Upper lobe of right lung (tissue), 1 donor: Measurements from ENCODE around the gene DNAJC10. TPM values are rescaled to one million over a fixed set of nuclear protein-coding genes. Genes with fewer than 3 reads are reported as not detected.
"Not testable (repeated sequence)": the region's sequence is repeated elsewhere in the genome, so short reads cannot be mapped to it uniquely, and the experiment has no call there.

Experiments
- ATAC-seq: fragments of 200-7000 bp; cut with Tn5 transposase; one replicate; pipeline ENCODE4 v1.9.1; 2020; ENCODE audit warnings: mild to moderate bottlenecking, moderate library complexity
- DNase-seq: peaks from one replicate; pipeline ENCODE4 v3.0.0-alpha.2; 2020
- H3K27ac ChIP-seq: fragments of 200-600 bp; one replicate; pipeline ENCODE4 v1.8.0; 2022
- H3K27me3 ChIP-seq: fragments of 200-600 bp; one replicate; pipeline ENCODE4 v1.8.0; 2022; ENCODE audit warnings: mild to moderate bottlenecking
- H3K36me3 ChIP-seq: fragments of 200-600 bp; one replicate; pipeline ENCODE4 v1.8.0; 2022
- H3K4me1 ChIP-seq: fragments of 200-600 bp; one replicate; pipeline ENCODE4 v1.8.0; 2022
- H3K4me3 ChIP-seq: fragments of 200-600 bp; one replicate; pipeline ENCODE4 v1.8.0; 2022; ENCODE audit warnings: mild to moderate bottlenecking
- H3K9me3 ChIP-seq: fragments of 200-600 bp; one replicate; pipeline ENCODE4 v1.8.0; 2022
- intact Hi-C: fragments of 100-400 bp; cut with DNase I; formaldehyde crosslinking; loops from one replicate; pipeline ENCODE4 v1.11.0; 2022
- total RNA-seq: library from RNA; stranded (reverse); fragmentation: NEBNext Ultra II Directional; extraction: Animal tissue kit (Norgen Biotek cat#: 25700); gene quantifications from one replicate; pipeline ENCODE4 v1.2.1, GENCODE V29; 2021
- TF ChIP-seq, protein P1 (sequence below): fragments of 200-600 bp; IDR thresholded peaks from one replicate; pipeline ENCODE4 v1.8.0; 2022; ENCODE audit warnings: antibody characterized with exemption
- donor health status: DM: no; HTN: yes; CAD: no; lungs with severe emphysema.

DNAJC10 gene
- total RNA-seq, 1 donor from 2014 or later: 79.9 TPM

DNA sequence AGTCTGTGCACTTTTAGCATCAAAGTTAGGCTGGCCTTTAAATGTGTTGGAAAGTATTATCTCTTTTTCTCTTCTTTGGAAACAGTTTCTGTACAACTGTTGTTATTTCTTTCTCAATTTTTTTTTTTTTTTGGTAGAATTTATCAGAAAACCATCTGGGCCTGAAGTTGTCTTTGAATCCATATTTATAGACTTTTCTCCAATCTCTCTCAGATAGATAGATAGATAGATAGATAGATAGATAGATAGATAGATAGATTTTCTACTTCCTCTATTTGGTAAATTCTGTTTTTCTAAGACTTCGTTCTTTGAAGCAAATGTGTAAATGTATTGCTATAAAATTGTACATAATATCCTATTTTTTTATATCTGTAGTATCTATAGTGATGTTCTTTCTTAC lies 17.5 kb downstream of the DNAJC10 start:
- DNase-seq: no peak
- H3K27ac ChIP-seq: no peak overlapping the region
- H3K4me3 ChIP-seq: no peak overlapping the region
- no peaks in the 10 kb centered on the region for H3K4me1 ChIP-seq
- H3K9me3 ChIP-seq: no peaks in the 10 kb centered on the region
- no peak for ATAC-seq
- H3K27me3 ChIP-seq: no peaks in the 10 kb centered on the region
- intact Hi-C loops: no loop called here
- peaks cover 67% of the 10 kb centered on the region for H3K36me3 ChIP-seq
- TF ChIP-seq, protein P1, sequence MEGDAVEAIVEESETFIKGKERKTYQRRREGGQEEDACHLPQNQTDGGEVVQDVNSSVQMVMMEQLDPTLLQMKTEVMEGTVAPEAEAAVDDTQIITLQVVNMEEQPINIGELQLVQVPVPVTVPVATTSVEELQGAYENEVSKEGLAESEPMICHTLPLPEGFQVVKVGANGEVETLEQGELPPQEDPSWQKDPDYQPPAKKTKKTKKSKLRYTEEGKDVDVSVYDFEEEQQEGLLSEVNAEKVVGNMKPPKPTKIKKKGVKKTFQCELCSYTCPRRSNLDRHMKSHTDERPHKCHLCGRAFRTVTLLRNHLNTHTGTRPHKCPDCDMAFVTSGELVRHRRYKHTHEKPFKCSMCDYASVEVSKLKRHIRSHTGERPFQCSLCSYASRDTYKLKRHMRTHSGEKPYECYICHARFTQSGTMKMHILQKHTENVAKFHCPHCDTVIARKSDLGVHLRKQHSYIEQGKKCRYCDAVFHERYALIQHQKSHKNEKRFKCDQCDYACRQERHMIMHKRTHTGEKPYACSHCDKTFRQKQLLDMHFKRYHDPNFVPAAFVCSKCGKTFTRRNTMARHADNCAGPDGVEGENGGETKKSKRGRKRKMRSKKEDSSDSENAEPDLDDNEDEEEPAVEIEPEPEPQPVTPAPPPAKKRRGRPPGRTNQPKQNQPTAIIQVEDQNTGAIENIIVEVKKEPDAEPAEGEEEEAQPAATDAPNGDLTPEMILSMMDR: no peak

DNA sequence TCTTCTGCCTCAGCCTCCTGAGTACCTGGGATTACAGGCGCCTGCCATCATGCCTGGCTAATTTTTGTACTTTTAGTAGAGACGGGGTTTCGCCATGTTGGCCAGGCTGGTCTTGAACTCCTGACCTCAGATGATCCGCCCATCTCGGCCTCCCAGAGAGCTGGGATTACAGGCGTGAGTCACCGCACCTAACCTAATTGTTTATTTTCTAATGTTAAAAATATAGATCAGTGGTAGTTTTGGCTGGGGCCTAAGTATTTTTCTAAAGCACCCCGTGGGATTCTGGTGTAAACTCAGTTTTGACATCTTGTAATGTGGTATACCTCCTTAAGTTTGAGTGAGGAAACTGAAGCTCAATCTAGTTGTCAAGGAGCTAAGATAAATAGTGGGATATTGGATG lies 20.8 kb downstream of the DNAJC10 start:
- DNase-seq, H3K4me1 ChIP-seq, intact Hi-C loops, H3K27ac ChIP-seq, H3K4me3 ChIP-seq, ATAC-seq, H3K27me3 ChIP-seq, H3K9me3 ChIP-seq: not testable (repeated sequence)
- peaks cover 67% of the 10 kb centered on the region for H3K36me3 ChIP-seq

DNA sequence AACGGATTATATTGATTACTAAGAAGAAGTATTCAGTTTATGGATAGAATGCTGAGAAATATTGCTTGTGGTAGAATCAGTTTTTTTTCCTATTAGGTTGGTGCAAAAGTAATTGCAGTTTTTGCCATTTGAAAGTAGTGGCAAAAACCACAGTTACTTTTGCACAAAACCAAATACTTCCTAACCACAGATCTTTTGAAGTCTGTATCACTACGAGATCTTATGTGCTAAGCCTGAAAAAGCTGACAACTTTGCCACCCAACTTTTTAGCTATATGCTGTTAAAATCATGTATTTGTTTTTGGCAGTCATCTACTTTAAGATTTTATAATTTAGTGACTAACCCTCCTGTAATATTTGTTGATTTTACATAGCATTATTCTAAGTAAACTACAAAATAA lies 24.6 kb downstream of the DNAJC10 start:
- Histone ChIP-seq H3K4me3 (no peak overlapping the region), H3K27ac (no peak overlapping the region), H3K4me1 (no peaks in the 10 kb centered on the region), H3K9me3 (no peaks in the 10 kb centered on the region), H3K27me3 (no peaks in the 10 kb centered on the region), H3K36me3 (peaks cover 79% of the 10 kb centered on the region)
- intact Hi-C loops: no loop called here
- TF ChIP-seq, protein P1: no peak
- ATAC-seq (no peak), DNase-seq (no peak)

DNA sequence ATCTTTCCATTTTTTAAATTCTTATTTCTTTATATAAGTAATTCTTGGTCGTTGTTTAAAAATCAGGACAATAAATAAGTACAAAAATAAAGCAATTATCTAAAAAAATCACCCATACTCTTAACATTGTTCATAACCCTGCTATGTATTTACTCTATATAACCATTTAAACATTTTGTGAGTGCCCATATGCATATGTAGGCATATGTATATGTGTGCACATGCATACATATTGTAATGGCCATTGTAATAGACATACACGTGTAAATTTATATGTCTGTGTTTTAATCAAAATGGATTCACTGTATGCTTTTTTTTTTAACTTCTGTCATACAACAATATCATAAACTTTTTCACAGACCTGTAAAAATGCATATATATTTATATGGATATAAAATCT lies 25.6 kb downstream of the DNAJC10 start:
- DNase-seq (no peak), ATAC-seq (no peak)
- peaks cover 70% of the 10 kb centered on the region for H3K36me3 ChIP-seq
- intact Hi-C loops: no loop called here
- H3K4me3 ChIP-seq: no peak overlapping the region
- H3K27me3 ChIP-seq: no peaks in the 10 kb centered on the region
- TF ChIP-seq, protein P1: no peak
- H3K27ac ChIP-seq: no peak overlapping the region
- H3K9me3 ChIP-seq: no peaks in the 10 kb centered on the region
- H3K4me1 ChIP-seq: no peaks in the 10 kb centered on the region

DNA sequence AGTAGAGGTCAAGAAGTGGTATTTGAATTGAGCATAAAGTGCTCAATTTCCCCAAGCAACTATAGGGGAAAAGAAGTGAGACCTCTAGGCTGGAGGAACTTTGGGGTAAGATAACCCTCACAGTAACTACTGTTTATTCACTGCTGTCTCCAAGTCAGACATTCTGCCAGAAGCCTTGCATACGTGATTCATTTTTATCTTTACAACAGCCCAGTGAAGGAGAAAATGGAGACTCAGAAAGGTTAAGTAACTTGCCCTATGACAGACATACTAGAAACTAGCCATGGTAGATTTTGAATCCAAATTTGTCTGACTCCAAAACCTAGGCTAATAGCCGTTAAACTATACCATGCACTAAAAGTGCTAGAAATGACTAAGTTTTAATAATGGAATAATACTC lies 28.4 kb downstream of the DNAJC10 start:
- no peak overlapping the region for H3K27ac ChIP-seq
- ATAC-seq (no peak), DNase-seq (no peak)
- H3K9me3 ChIP-seq: no peaks in the 10 kb centered on the region
- H3K36me3 ChIP-seq: peaks cover 48% of the 10 kb centered on the region
- no peaks in the 10 kb centered on the region for H3K4me1 ChIP-seq
- TF ChIP-seq, protein P1: no peak
- H3K4me3 ChIP-seq: no peak overlapping the region
- intact Hi-C loops: no loop called here
- H3K27me3 ChIP-seq: no peaks in the 10 kb centered on the region

DNA sequence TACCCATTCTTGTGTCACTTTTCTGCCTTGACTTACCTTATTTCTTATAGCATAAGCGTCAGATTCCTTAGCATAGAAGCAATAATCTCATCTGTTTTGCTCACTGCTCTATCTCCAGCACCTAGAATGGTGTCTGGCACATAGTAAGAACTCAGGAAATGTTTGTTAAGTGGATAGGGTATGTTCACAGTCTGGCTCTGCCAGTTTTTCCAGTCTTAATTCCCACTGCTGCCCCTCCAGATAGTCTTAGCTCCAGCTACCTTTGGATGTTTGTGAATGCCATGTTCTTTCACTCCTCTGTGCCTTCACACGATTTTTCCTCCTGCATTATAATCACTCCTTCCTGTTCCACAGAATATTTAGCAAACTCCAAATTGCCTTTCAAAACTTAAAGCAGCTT lies 29.0 kb downstream of the DNAJC10 start:
- ATAC-seq (no peak), DNase-seq (no peak)
- Histone ChIP-seq H3K9me3 (no peaks in the 10 kb centered on the region), H3K4me1 (no peaks in the 10 kb centered on the region), H3K27me3 (no peaks in the 10 kb centered on the region), H3K27ac (no peak overlapping the region), H3K36me3 (peaks cover 47% of the 10 kb centered on the region), H3K4me3 (no peak overlapping the region)
- intact Hi-C loops: no loop called here
- TF ChIP-seq, protein P1: no peak

DNA sequence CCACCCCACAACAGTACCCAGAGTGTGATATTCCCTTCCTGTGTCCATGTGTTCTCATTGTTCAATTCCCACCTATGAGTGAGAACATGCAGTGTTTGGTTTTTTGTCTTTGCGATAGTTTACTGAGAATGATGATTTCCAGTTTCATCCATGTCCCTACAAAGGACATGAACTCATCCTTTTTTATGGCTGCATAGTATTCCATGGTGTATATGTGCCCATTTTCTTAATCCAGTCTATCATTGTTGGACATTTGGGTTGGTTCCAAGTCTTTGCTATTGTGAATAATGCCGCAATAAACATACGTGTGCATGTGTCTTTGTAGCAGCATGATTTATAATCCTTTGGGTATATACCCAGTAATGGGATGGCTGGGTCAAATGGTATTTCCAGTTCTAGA lies 29.8 kb downstream of the DNAJC10 start:
- H3K4me1 ChIP-seq, H3K27ac ChIP-seq, ATAC-seq, intact Hi-C loops, H3K4me3 ChIP-seq, H3K27me3 ChIP-seq, H3K9me3 ChIP-seq, DNase-seq: not testable (repeated sequence)
- peaks cover 46% of the 10 kb centered on the region for H3K36me3 ChIP-seq
